CD4-positive, alpha-beta memory T cell (primary cell): ENCODE results near the gene STYX. TPM values are rescaled to one million over a fixed set of nuclear protein-coding genes. Genes with fewer than 3 reads are reported as not detected.

Source experiments
- CTCF ChIA-PET: fragments of 350-600 bp; sonication (Branson Sonifier 250); formaldehyde crosslinking; loops from one replicate; lab custom pipeline; 2021; ENCODE audit warnings: inconsistent platforms; ENCODE audit not compliant: partially characterized antibody; lab: Charles Lee
- POLR2A ChIA-PET: fragments of 350-600 bp; sonication (Branson Sonifier 250); formaldehyde crosslinking; loops from one replicate; lab custom pipeline; 2021; ENCODE audit not compliant: partially characterized antibody; lab: Charles Lee
- DNase-seq, 5 donors: peaks; one replicate each; pipeline versions ENCODE4 v3.0.0 to v3.0.0-alpha.2; 2020 to 2022; ENCODE audit warnings: mixed read lengths in 1 of 5
- H3K27ac ChIP-seq: one replicate; pipeline ENCODE4 v1.7.0; 2013; ENCODE audit warnings: low read depth, low read length
- H3K27me3 ChIP-seq: 2 replicates; pipeline ENCODE4 v1.7.0; 2013; ENCODE audit warnings: mild to moderate bottlenecking, low read length, moderate library complexity; ENCODE audit not compliant: insufficient read depth
- H3K36me3 ChIP-seq: 2 replicates; pipeline ENCODE4 v1.7.0; 2013; ENCODE audit warnings: mild to moderate bottlenecking, low read length, moderate library complexity; ENCODE audit not compliant: insufficient read depth
- H3K4me1 ChIP-seq: 2 replicates; pipeline ENCODE4 v1.7.0; 2013; ENCODE audit warnings: mild to moderate bottlenecking, low read length, moderate library complexity; ENCODE audit not compliant: insufficient read depth
- H3K4me3 ChIP-seq, 2 donors: one replicate each; pipeline ENCODE4 v1.7.0; 2013; ENCODE audit warnings: low read length in 2 of 2, mild to moderate bottlenecking in 1 of 2
- H3K9me3 ChIP-seq, 2 donors: one replicate each; pipeline ENCODE4 v1.7.0; 2013; ENCODE audit warnings: low read length in 2 of 2, control low read depth in 1 of 2; ENCODE audit not compliant: control insufficient read depth in 1 of 2
- H3K27ac Mint-ChIP-seq, 7 donors: one replicate each; pipeline ENCODE4 v1.8.0; 2020 to 2021; ENCODE audit warnings: mixed read lengths in 7 of 7, mild to moderate bottlenecking in 6 of 7, inconsistent platforms in 3 of 7, moderate library complexity in 3 of 7
- H3K27me3 Mint-ChIP-seq, 2 donors: one replicate each; pipeline ENCODE4 v1.8.0; 2020 to 2021; ENCODE audit warnings: mixed read lengths in 2 of 2
- H3K36me3 Mint-ChIP-seq, 2 donors: one replicate each; pipeline ENCODE4 v1.8.0; 2020 to 2021; ENCODE audit warnings: mixed read lengths in 2 of 2, inconsistent platforms in 1 of 2, mild to moderate bottlenecking in 1 of 2
- H3K4me1 Mint-ChIP-seq, 4 donors: one replicate each; pipeline ENCODE4 v1.8.0; 2020 to 2021; ENCODE audit warnings: mixed read lengths in 4 of 4, mild to moderate bottlenecking in 1 of 4
- H3K4me3 Mint-ChIP-seq, 8 donors: one replicate each; pipeline ENCODE4 v1.8.0; 2020 to 2021; ENCODE audit warnings: mixed read lengths in 8 of 8, mild to moderate bottlenecking in 7 of 8, moderate library complexity in 6 of 8, inconsistent platforms in 3 of 8
- H3K9me3 Mint-ChIP-seq, 8 donors: one replicate each; pipeline ENCODE4 v1.8.0; 2020 to 2021; ENCODE audit warnings: mixed read lengths in 8 of 8, mild to moderate bottlenecking in 5 of 8, inconsistent platforms in 3 of 8, moderate library complexity in 1 of 8
- intact Hi-C: fragments of 100-400 bp; cut with micrococcal nuclease; formaldehyde crosslinking; loops from one replicate; pipeline ENCODE4 v1.15.1; 2023
- polyA plus RNA-seq, 2 donors: library from polyadenylated mRNA; unstranded; fragments of 300-500 nt; fragmentation: Illumina TruSeq; gene quantifications; one replicate each; pipeline ENCODE4 v1.2.3, GENCODE V29; 2021
- total RNA-seq, 2 experiments: library from RNA; stranded (reverse); gene quantifications; one replicate each; pipeline ENCODE4 v1.2.3, GENCODE V29; 2021

Gene STYX
- total and polyA plus RNA-seq, 4 experiments from 2014 or later: 25.0 to 50.0 (median 47.2) TPM

DNA sequence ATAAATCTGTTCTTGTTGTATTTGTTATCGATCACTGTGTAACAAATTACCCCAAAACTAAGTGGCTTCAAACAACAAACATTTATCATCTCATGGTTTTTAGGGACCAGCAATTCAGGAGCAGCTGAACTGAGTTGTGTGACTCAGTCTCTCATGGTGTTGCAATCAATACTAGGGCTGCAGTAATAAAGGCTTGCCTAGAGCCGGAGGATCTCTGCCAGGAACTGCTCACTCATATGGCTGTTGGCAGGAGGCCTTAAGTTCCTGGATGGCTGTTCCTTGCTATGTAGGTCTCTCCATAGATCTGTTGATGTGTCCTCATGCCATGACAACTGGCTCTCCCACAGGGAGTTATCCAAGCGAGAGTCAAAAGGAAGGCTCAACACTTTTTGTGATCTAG is 26.7 kb upstream of the STYX start:
- no peak overlapping the region for H3K27ac Mint-ChIP-seq
- H3K36me3 Mint-ChIP-seq: peaks cover 0 to 14% of the 10 kb centered on the region in 2 donors
- no peak for DNase-seq
- H3K27me3 Mint-ChIP-seq: no peaks in the 10 kb centered on the region
- peaks cover 13 to 29% (median 18%) of the 10 kb centered on the region in 4 donors for H3K4me1 Mint-ChIP-seq
- H3K4me1 ChIP-seq: peaks cover 20% of the 10 kb centered on the region
- H3K36me3 ChIP-seq: peaks cover under 1% of the 10 kb centered on the region
- H3K27me3 ChIP-seq: no peaks in the 10 kb centered on the region
- H3K9me3 ChIP-seq: no peaks in the 10 kb centered on the region
- no peak overlapping the region for H3K27ac ChIP-seq
- ChIA-PET CTCF (interaction anchor here (0.7 kb wide), 1 partner anchor 111 kb away, joined by 3 read pairs; no protein-coding TSS in a partner anchor), POLR2A (no interaction called here)
- H3K4me3 Mint-ChIP-seq: no peak overlapping the region
- H3K4me3 ChIP-seq: no peak overlapping the region
- peaks cover 0 to 1% (median 0%) of the 10 kb centered on the region in 8 donors for H3K9me3 Mint-ChIP-seq
- intact Hi-C loops: no loop called here

GRCh38 chr14:52703664-52704063 is 26.3 kb upstream of the STYX start:
- no peaks in the 10 kb centered on the region for H3K27me3 ChIP-seq
- no peaks in the 10 kb centered on the region for H3K9me3 ChIP-seq
- H3K4me1 Mint-ChIP-seq: peaks cover 15 to 34% (median 22%) of the 10 kb centered on the region in 4 donors
- intact Hi-C loops: no loop called here
- no peak overlapping the region for H3K27ac ChIP-seq
- H3K9me3 Mint-ChIP-seq: peaks cover 0 to under 1% (median 0%) of the 10 kb centered on the region in 8 donors
- H3K36me3 ChIP-seq: peaks cover 5% of the 10 kb centered on the region
- H3K36me3 Mint-ChIP-seq: peaks cover 0 to 17% of the 10 kb centered on the region in 2 donors
- H3K27ac Mint-ChIP-seq: peak overlapping the region in 1 of 7 donors; percentile 16
- no peak for DNase-seq
- peaks cover 24% of the 10 kb centered on the region for H3K4me1 ChIP-seq
- no peaks in the 10 kb centered on the region for H3K27me3 Mint-ChIP-seq
- ChIA-PET CTCF (no interaction called here), POLR2A (interaction anchor here (1.1 to 1.8 kb wide), 2 partner anchors 8 to 38 kb away, joined by 3 to 10 read pairs; partner anchors contain the start of gene ERO1A)
- no peak overlapping the region for H3K4me3 ChIP-seq
- no peak overlapping the region for H3K4me3 Mint-ChIP-seq

GRCh38 chr14:52706286-52706685 is 23.7 kb upstream of the STYX start:
- peak overlapping the region; percentile 70 to 92 for H3K4me3 ChIP-seq
- peak overlapping the region; percentile 92 to 100 (median 96) for H3K4me3 Mint-ChIP-seq

DNA sequence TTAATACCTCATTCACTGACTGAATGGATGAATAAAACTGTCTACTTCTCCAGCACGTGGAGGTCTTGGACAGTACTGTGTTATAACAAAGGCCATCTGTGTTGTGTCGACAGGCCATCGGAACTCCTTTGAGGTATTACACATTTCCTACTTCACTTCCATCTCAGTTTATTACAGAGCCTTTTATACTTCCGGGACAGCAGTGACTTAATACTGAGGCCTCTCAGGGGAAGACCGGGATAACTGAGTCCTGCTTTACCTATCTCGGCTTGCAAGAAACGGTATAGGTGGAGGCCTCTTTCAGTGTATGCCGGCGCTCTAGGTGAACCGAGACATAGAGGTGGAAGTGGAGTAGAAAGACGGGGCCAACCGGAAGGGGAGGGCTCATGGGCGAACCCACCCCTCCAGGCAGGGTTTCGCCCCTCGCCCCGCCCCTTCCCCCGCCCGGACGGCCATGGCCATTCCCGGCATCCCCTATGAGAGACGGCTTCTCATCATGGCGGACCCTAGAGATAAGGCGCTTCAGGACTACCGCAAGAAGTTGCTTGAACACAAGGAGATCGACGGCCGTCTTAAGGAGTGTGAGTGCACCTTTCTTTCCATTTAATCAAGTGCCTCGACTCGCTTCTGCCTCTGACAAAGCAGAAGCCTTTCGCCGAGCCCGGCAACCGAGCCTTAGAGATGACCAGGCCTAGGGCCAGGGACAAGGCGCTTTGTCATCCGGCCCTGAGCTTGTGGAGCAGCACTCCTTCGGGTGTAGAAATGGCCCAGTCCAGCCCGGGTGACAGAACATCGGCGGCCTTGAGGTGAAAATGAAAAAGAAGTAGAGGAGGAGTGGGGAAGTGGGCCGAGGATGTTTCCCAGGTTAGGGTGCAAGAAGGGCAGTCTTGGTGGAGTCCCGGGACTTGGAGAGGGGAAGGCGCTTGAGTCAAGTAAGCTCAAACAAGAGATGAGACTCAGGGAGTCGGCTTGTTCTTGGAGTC is 23.0 kb upstream of the STYX start, which contains the start of gene PSMC6:
TSS of gene PSMC6 (plus strand) at position 477 of the 983 bp plus-strand sequence. CDS start at position 497, 20 bp downstream.
- ChIA-PET POLR2A (interaction anchor here (0.6 to 3.9 kb wide), 16 partner anchors 9 to 445 kb away, joined by 3 to 29 read pairs (median 4); partner anchors contain the start of genes ERO1A, GNPNAT1, GPR137C and STYX), CTCF (interaction anchor here (0.7 to 1.2 kb wide), 4 partner anchors 10 to 70 kb away, joined by 3 to 6 read pairs (median 4); no protein-coding TSS in a partner anchor)
- DNase-seq: peak; percentile 88 to 95 (median 90)
- peak within 1 kb of the TSS; percentile 92 to 100 (median 96) for H3K4me3 Mint-ChIP-seq
- peaks cover 20 to 56% (median 36%) of the 10 kb centered on the region in 4 donors for H3K4me1 Mint-ChIP-seq
- Histone ChIP-seq H3K27me3 (no peaks in the 10 kb centered on the region), H3K27ac (peak within 1 kb of the TSS; percentile 77), H3K4me3 (peak within 1 kb of the TSS; percentile 92 to 96), H3K36me3 (peaks cover 29% of the 10 kb centered on the region), H3K9me3 (no peaks in the 10 kb centered on the region), H3K4me1 (peaks cover 43% of the 10 kb centered on the region)
- no peaks in the 10 kb centered on the region for H3K27me3 Mint-ChIP-seq
- no peaks in the 10 kb centered on the region for H3K9me3 Mint-ChIP-seq
- intact Hi-C loops: loop anchor here (1.0 to 5.0 kb wide), 6 partner anchors 13 to 395 kb away; partner anchors contain the start of genes GNPNAT1, GPR137C, PTGER2 and STYX
- peak within 1 kb of the TSS; percentile 94 to 99 (median 98) for H3K27ac Mint-ChIP-seq
- peaks cover 18 to 48% of the 10 kb centered on the region in 2 donors for H3K36me3 Mint-ChIP-seq

More at GRCh38 chr14:52706286-52706685, 23.7 kb upstream of the STYX start:
- intact Hi-C loops: loop anchor here (5.0 kb wide), 1 partner anchor 394 kb away; the partner anchor contains the start of gene PTGER2
- H3K27ac Mint-ChIP-seq: peak overlapping the region; percentile 94 to 99 (median 98)
- peaks cover 23% of the 10 kb centered on the region for H3K36me3 ChIP-seq
- CTCF ChIA-PET: interaction anchor here (0.6 to 1.2 kb wide), 3 partner anchors 9 to 11 kb away, joined by 4 to 6 read pairs (median 4); no protein-coding TSS in a partner anchor
- POLR2A ChIA-PET: interaction anchor here (0.8 to 3.9 kb wide), 7 partner anchors 9 to 153 kb away, joined by 3 to 29 read pairs (median 6); partner anchors contain the start of genes ERO1A, GNPNAT1, GPR137C and STYX
- peaks cover 17 to 51% (median 32%) of the 10 kb centered on the region in 4 donors for H3K4me1 Mint-ChIP-seq
- peak overlapping the region; percentile 77 for H3K27ac ChIP-seq
- H3K9me3 ChIP-seq: no peaks in the 10 kb centered on the region
- no peaks in the 10 kb centered on the region for H3K27me3 ChIP-seq
- peak; percentile 29 to 75 (median 48) for DNase-seq
- H3K4me1 ChIP-seq: peaks cover 39% of the 10 kb centered on the region
- H3K36me3 Mint-ChIP-seq: peaks cover 14 to 41% of the 10 kb centered on the region in 2 donors
- no peaks in the 10 kb centered on the region for H3K9me3 Mint-ChIP-seq
- no peaks in the 10 kb centered on the region for H3K27me3 Mint-ChIP-seq

- Mint-ChIP-seq H3K27me3 (no peaks in the 10 kb centered on the region), H3K9me3 (no peaks in the 10 kb centered on the region), H3K4me3 (no peak overlapping the region), H3K36me3 (peaks cover 45 to 79% of the 10 kb centered on the region in 2 donors), H3K4me1 (peaks cover 14 to 52% (median 29%) of the 10 kb centered on the region in 4 donors), H3K27ac (peak overlapping the region in 3 of 7 donors; percentile 11 to 52 (median 15))
- Histone ChIP-seq H3K27ac (no peak overlapping the region), H3K4me1 (peaks cover 35% of the 10 kb centered on the region), H3K4me3 (no peak overlapping the region), H3K27me3 (no peaks in the 10 kb centered on the region), H3K36me3 (peaks cover 51% of the 10 kb centered on the region), H3K9me3 (no peaks in the 10 kb centered on the region)
- POLR2A ChIA-PET: interaction anchor here (0.7 to 1.9 kb wide), 6 partner anchors 9 to 31 kb away, joined by 3 to 6 read pairs (median 4); partner anchors contain the start of genes ERO1A and STYX
- CTCF ChIA-PET: interaction anchor here (0.6 to 1.2 kb wide), 4 partner anchors 12 to 59 kb away, joined by 3 to 7 read pairs (median 4); no protein-coding TSS in a partner anchor
- intact Hi-C loops: no loop called here
- DNase-seq: no peak
These were observed 18.3 kb upstream of the STYX start for GRCh38 chr14:52711666-52712065.

DNA sequence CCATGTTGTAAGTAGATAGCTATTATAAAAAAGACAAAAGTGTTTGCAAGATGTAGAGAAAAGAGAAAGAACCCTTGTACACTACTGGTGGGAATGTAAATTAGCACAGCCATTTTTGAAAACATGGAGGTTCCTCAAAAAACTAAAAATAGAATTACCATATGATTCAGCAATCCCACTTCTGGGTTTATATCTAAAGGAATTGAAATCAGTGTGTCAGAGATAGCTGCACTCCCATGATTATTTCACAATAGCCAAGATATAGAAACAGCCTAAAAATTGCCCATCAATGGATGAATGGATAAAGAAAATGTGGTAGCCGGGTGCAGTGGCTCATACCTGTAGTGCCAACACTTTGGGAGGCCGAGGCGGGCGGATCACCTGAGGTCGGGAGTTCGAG is 13.8 kb upstream of the STYX start:
- Mint-ChIP-seq H3K9me3 (no peaks in the 10 kb centered on the region), H3K4me3 (no peak overlapping the region), H3K4me1 (peaks cover 3 to 17% (median 6%) of the 10 kb centered on the region in 4 donors), H3K27ac (no peak overlapping the region), H3K36me3 (peaks cover 47 to 65% of the 10 kb centered on the region in 2 donors), H3K27me3 (no peaks in the 10 kb centered on the region)
- Histone ChIP-seq H3K27me3 (no peaks in the 10 kb centered on the region), H3K4me1 (peaks cover 6% of the 10 kb centered on the region), H3K36me3 (peaks cover 49% of the 10 kb centered on the region), H3K9me3 (no peaks in the 10 kb centered on the region), H3K4me3 (no peak overlapping the region), H3K27ac (no peak overlapping the region)
- intact Hi-C loops: no loop called here
- DNase-seq: no peak
- ChIA-PET CTCF (no interaction called here), POLR2A (no interaction called here)
